Muscle layer of colon (tissue), 2 donors: Measurements from ENCODE around the gene CIITA.
A peak's percentile ranks its signal among the peaks of the same experiment; 100 is the strongest.

Experiments used
- H3K27ac ChIP-seq: one replicate; pipeline ENCODE4 v1.7.0; 2013; ENCODE audit warnings: low read depth, mild to moderate bottlenecking, low read length, moderate library complexity
- H3K27me3 ChIP-seq, 2 donors: one replicate each; pipeline ENCODE4 v1.7.0; 2013; ENCODE audit warnings: low read length in 2 of 2, mild to moderate bottlenecking in 2 of 2; ENCODE audit not compliant: insufficient read depth in 2 of 2, control insufficient read depth in 1 of 2
- H3K36me3 ChIP-seq: one replicate; pipeline ENCODE4 v1.7.0; 2013; ENCODE audit warnings: mild to moderate bottlenecking, low read length; ENCODE audit not compliant: insufficient read depth
- H3K4me1 ChIP-seq: one replicate; pipeline ENCODE4 v1.7.0; 2013; ENCODE audit warnings: mild to moderate bottlenecking, low read length; ENCODE audit not compliant: insufficient read depth
- H3K4me3 ChIP-seq, 2 donors: one replicate each; pipeline ENCODE4 v1.7.0; 2013; ENCODE audit warnings: low read length in 2 of 2, low read depth in 1 of 2, mild to moderate bottlenecking in 1 of 2, moderate library complexity in 1 of 2
- H3K9ac ChIP-seq: one replicate; pipeline ENCODE4 v1.7.0; 2013; ENCODE audit warnings: low read length
- H3K9me3 ChIP-seq: one replicate; pipeline ENCODE4 v1.7.0; 2013; ENCODE audit warnings: mild to moderate bottlenecking, low read length
- donor health status: abdominal sarcoma.
- donor health status: Adenocarcinoma of cecum.

The CIITA gene

DNA sequence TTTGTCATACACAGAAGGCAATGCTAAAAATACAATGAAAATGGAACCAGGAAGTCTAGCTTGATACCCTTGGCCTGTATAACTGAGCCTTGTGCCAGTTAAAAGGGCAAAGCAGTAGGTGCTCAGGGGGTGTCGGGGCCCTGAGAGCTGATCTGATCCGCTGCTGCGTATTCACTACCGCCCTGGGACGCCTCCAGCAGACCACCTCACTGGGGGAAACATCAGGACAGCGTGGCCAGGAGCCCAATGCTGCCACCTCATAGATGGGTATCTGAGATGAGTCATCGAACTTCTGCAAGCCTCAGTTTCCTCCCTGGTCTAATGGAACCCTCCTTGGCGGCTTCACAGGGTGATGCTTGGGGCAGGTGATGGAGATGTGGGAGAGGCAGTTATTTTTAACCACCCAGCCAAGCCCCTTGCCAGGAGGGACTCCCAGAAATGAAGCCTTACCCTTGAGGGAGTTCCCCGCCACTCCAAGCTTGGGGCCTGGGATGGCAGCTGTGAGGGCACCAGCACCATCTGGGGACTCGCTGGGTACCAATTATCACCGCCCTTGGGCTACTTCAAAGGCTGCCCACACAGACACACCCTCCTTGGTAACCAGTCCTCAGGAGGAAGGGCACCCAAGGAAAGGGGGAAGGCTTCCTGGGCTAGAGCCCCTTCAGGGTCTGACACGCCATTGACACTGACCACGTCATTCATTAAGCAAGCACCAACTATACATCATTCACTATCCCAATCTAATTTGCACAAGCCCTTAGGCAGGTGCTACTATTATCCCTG lies 57.5 kb downstream of the CIITA start:
- no peak overlapping the region for H3K4me3 ChIP-seq
- no peaks in the 10 kb centered on the region for H3K9me3 ChIP-seq
- H3K36me3 ChIP-seq, result peaks cover 7% of the 10 kb centered on the region
- no peak overlapping the region for H3K27ac ChIP-seq
- H3K27me3 ChIP-seq, result no peaks in the 10 kb centered on the region
- no peak overlapping the region for H3K9ac ChIP-seq
- peaks cover 55% of the 10 kb centered on the region for H3K4me1 ChIP-seq

DNA sequence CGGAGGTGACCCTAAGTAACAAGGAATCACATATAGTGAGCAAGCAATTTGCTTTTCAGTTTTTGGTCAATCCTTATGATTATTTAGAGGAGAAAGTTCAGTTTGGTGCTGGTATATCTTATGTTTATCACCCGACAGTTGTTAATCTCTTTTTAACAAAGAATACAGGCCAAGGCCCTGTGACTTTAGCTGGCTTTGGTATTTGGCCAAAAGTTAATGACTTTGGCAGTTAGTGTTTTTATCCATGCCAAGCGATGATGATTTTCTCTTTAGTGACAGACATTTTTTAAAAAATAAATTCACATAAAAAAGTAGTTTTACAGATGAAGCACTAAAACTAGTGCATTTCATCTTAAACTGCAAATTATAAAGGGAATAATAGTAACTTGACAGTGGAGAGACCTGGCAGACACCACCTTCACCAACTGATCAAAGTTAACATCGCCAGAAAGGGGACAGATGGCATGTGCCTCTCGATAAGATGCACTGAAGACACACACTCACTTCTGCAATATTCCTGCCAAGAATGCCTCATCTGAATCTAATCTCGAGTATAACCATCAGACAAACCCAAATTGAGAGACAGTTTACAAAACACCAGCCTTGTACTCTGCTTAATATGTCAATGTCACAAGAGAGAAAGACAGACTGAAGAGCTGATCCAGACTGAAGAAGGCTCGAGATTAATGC lies 58.4 kb downstream of the CIITA start:
- H3K9ac ChIP-seq, result no peak overlapping the region
- no peaks in the 10 kb centered on the region for H3K27me3 ChIP-seq
- no peaks in the 10 kb centered on the region for H3K9me3 ChIP-seq
- no peak overlapping the region for H3K27ac ChIP-seq
- H3K4me3 ChIP-seq, result no peak overlapping the region
- peaks cover 7% of the 10 kb centered on the region for H3K36me3 ChIP-seq
- H3K4me1 ChIP-seq, result peaks cover 60% of the 10 kb centered on the region

DNA sequence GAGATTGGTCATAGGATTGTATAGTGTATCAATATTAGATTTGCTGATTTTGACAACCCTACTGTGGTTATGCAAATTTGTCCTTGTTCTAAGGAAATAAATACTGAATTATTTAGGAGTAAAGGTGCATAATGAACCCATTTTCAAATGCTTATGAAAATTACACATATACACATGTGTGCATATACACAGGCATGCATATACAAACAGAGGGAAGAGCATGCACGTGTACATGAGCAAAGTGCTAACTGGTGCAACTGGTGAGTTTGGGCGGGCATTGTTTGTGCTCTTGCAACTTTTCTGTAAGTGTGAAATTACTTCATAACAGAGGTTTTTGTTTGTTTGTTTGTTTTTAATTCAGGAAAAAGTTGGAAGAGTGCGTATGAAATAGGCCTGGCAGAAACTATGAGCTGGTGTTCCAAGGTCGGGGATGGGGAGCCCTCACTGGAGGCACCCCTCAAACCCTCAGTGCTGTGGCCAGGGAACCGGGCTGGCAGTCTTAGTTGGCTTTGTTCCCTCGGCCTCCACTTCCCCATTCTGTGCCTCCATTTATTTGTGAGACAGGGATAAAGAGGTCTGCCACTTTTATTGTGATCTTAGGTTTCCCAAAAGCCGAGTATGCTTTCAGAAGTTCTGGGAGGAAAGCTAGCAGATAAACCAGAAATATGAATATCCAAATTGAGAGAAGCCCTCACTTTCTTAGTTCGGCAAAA lies 59.4 kb downstream of the CIITA start:
- Histone ChIP-seq H3K4me3 (no peak overlapping the region), H3K4me1 (peaks cover 65% of the 10 kb centered on the region), H3K9ac (no peak overlapping the region), H3K27me3 (no peaks in the 10 kb centered on the region), H3K27ac (no peak overlapping the region), H3K9me3 (no peaks in the 10 kb centered on the region), H3K36me3 (peaks cover 7% of the 10 kb centered on the region)

DNA sequence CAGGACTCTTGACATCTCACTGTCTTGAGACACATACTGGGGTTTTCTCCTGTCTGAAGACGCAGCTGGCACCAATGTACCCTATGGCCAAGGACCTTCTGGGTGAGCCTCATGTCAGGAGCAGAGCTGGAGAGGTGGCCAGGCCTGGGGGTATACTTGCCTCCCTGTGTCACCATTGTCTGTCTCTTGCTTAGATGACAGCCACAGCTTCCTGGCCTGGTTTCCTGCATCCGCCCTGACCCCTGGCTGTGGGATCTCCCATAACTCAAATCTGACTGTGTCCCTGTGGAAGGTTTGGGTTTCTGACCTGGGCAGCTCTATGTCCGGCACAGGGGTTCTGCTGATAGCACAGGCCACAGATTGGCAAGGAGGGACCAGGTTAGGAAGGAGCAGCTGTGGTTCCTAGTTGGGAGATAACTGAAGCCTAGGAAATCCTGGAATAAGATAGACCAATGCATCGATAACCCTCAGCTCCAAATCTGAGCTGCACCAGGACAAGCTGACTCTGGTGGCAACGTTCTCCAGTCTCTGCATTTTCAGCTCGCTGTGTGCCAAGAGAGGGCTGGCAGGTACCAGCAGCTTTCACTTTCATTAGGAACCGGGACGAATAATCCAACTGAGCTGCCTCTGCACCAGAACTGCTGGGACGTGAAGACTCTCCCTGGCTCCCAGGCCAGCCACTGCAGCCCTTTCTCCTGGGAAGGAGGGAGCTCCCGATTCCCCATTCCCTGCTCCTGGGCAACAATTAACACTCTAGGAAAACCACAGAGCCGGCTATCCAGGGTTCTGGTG lies 60.3 kb downstream of the CIITA start:
- H3K9ac ChIP-seq, result no peak overlapping the region
- peaks cover 5% of the 10 kb centered on the region for H3K36me3 ChIP-seq
- peak overlapping the region; percentile 28 for H3K27ac ChIP-seq
- H3K27me3 ChIP-seq, result no peaks in the 10 kb centered on the region
- peak overlapping the region; percentile 43 to 87 for H3K4me3 ChIP-seq
- H3K9me3 ChIP-seq, result no peaks in the 10 kb centered on the region
- H3K4me1 ChIP-seq, result peaks cover 65% of the 10 kb centered on the region

DNA sequence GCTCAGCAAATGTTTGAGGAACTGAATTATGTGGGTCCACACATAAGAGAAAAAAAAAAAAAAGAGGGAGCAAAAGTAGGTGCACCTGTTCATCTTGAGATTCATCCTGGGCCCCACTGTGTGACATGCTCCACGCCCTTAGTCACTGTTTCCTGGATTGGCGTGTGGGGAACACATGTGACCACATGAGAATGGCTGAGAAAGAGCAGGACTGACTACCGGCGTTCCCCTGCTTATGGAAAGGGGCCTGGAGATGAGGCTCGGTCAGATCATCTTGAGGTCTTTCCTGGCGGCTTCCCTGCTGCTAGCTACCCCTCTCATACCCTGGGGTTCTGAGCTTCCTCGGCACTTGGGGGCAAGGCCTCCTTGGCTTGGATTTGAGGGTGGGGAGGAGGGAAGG lies 61.3 kb downstream of the CIITA start:
- Histone ChIP-seq H3K27ac (peak overlapping the region; percentile 19), H3K4me3 (peak overlapping the region in 1 of 2 donors; percentile 87), H3K9me3 (no peaks in the 10 kb centered on the region), H3K36me3 (peaks cover 3% of the 10 kb centered on the region), H3K27me3 (no peaks in the 10 kb centered on the region), H3K4me1 (peaks cover 73% of the 10 kb centered on the region), H3K9ac (no peak overlapping the region)

DNA sequence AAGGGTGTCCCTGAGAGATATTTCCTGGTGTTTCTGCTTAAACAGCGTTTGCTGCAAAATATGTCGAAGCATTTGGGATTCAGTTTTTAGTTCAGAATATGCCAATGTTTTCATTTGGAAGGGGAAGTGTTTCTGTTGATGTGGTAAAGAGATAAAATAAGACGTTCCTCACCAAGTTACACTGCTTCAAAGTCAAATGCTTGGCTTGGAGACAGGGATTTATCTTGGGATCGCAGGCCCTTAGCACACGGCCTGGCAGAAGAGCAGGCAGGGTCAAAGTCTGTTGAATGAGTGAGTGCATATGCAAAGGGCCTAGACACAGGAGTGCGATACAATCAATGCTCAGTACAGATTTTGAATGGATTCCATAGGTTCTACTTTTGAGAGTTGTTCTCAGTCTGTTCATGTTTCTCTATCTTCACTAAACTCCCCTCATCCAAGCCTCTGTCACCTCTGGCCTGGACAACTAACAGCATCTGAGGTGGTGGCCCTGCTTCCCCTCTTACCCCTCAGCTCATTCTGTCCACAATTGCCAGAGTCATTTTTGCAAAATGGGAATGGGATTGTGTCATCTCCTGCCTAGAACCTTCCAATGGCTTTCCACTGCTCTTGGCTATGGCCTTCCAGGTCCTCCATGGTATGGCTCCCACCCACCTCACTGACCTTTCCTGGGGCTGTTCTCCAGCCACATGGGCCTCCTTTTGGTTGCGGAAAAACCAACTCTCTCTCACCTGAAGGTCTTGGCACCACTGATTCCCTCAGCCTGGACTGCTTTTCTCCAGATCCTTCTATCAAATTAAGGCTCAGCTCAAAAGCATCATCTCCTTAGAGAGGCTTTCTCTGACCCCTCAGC lies 62.0 kb downstream of the CIITA start:
- peaks cover 3% of the 10 kb centered on the region for H3K36me3 ChIP-seq
- peak overlapping the region in 1 of 2 donors; percentile 87 for H3K4me3 ChIP-seq
- peaks cover 75% of the 10 kb centered on the region for H3K4me1 ChIP-seq
- H3K9me3 ChIP-seq, result no peaks in the 10 kb centered on the region
- H3K27me3 ChIP-seq, result no peaks in the 10 kb centered on the region
- H3K9ac ChIP-seq, result no peak overlapping the region
- peak overlapping the region; percentile 19 for H3K27ac ChIP-seq

DNA sequence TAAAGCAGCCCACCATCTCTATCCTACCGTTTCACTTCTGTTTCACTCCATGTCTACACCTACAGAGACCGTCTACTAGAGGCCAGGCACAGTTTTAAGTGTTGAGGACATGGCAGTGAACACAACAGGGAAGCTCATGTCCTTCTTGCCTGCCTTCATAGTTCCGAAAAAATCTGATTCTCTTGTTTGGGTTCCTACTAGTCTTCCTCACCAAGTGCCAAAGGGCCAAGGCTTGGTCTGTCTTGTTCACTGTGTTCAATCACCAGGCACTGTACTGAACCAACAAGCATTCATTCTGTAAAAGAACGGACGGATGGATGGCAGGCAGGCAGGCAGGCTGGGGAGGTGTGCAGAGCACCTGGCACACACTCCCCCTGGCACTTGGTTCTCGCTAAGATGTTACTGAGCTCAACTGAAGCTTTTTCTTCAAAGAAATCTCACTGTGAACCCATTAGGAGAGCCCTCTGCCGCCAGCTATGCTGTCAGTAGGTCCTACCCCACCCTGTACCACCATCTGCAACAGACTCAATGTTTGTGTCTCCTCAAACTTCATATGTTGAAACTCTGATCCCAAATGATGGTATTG lies 62.7 kb downstream of the CIITA start:
- Histone ChIP-seq H3K9ac (peak overlapping the region; percentile 58), H3K27ac (peak overlapping the region; percentile 32), H3K4me3 (peak overlapping the region in 1 of 2 donors; percentile 87), H3K36me3 (peaks cover 3% of the 10 kb centered on the region), H3K9me3 (no peaks in the 10 kb centered on the region), H3K4me1 (peaks cover 76% of the 10 kb centered on the region), H3K27me3 (no peaks in the 10 kb centered on the region)

DNA sequence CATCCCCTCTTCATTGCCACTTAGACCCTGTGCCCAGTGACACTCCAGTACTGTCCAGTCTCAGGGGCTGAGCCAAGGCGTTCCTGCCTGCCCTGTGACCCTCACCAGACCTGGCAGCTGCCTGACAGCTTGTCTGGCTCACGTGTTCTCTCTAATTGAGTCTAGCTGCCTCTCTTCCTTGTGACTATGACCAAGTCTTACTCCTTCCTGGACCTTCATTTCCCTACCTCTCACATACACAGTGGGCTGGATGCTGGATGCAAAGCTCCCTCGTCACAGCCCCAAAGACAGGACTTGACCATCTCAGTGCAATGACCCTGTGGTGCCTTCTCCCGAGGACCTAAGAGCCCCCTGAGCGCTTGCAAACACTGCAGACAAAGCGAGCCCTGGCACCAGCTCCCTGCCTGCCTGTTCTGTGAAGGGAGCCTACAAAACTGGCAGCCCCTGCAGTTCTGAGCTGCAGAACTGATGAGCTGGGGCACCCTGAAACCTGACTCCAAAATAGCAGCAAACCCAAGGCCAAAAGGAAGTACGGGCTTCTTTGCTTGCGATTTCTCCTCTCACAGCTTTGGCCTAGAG lies 63.6 kb downstream of the CIITA start:
- no peaks in the 10 kb centered on the region for H3K27me3 ChIP-seq
- no peaks in the 10 kb centered on the region for H3K9me3 ChIP-seq
- peak overlapping the region; percentile 58 for H3K9ac ChIP-seq
- H3K4me1 ChIP-seq, result peaks cover 76% of the 10 kb centered on the region
- H3K27ac ChIP-seq, result peak overlapping the region; percentile 77
- peak overlapping the region; percentile 55 to 87 for H3K4me3 ChIP-seq
- H3K36me3 ChIP-seq, result peaks cover 3% of the 10 kb centered on the region

DNA sequence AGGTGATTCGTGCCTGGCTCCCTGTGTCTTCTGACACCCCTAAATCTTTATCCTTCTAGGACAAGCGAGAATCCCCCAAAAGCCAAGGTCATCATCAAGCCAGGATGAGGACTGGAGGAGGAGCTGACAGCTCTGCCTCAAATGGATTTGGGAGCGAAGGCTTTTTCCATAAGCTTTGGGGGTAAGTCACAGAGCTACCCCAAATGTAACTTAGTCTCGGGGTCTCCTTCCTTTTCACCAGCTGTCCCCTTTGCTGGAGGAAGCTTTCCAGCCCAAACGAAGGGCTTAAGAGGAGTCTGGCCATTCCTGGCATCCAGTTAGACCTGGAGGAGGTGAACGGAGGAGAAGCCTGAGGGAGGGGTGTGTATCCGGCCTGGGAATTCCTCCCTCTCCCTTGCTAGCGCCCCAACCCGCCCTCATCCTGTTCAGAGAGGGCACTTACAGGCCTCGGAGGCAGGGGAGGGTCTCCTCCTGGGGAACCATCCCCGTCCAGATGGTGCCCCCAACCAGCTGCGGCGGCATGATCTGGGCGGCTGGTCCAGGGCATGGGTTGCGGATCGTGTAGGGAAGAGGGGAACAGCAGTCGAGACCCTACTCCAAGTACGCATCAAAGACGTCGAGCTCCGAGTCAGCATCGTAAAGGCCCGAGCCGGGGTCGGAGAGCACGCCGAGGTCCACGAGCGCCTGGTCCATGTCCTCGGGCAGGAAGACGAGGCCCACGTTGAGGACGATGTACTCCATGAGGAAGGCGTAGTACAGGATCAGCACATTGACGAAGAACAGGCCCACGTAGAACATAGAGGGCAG lies 64.3 kb downstream of the CIITA start:
- peak overlapping the region; percentile 55 to 87 for H3K4me3 ChIP-seq
- no peaks in the 10 kb centered on the region for H3K27me3 ChIP-seq
- H3K9ac ChIP-seq, result peak overlapping the region; percentile 58
- peaks cover 76% of the 10 kb centered on the region for H3K4me1 ChIP-seq
- H3K9me3 ChIP-seq, result no peaks in the 10 kb centered on the region
- peak overlapping the region; percentile 77 for H3K27ac ChIP-seq
- no peaks in the 10 kb centered on the region for H3K36me3 ChIP-seq
